ENCODE results near the gene CDKAL1. TPM values are rescaled to one million over a fixed set of nuclear protein-coding genes. Genes with fewer than 3 reads are reported as not detected.

CDKAL1 gene
- total and polyA plus RNA-seq, 2 donors (not counting 3 experiments of a cell fraction or from before 2014, with no cell fraction given): 6.1 to 20.5 TPM

- Histone ChIP-seq H3K4me3 (replicated peaks in 1 of 3; ENCODE audit: insufficient read depth in 1 of 3, low read depth in 1 of 3, low read length in 3 of 3) (no peak overlapping the region), H3K27ac (ENCODE audit: insufficient read depth, low read depth, low read length) (no peak overlapping the region), H3K4me1 (ENCODE audit: control insufficient read depth, extremely low read depth, insufficient read depth, low read length) (no peaks in the 10 kb centered on the region), H3K27me3 (ENCODE audit: control insufficient read depth in 2 of 2, insufficient read depth in 2 of 2, low read length in 2 of 2) (no peaks in the 10 kb centered on the region), H4K20me1 (replicated peaks; ENCODE audit: control insufficient read depth, extremely low read depth, insufficient read depth, low read length) (no peaks in the 10 kb centered on the region), H3K4me2 (ENCODE audit: insufficient read depth, low read length) (no peak overlapping the region), H3K9ac (replicated peaks; ENCODE audit: extremely low read depth, insufficient read depth, low read length) (no peak overlapping the region), H2AFZ (ENCODE audit: low read depth, low read length) (no peak overlapping the region), H3K9me3 (replicated peaks; ENCODE audit: control insufficient read depth, insufficient read depth, low read length) (no peaks in the 10 kb centered on the region), H3K36me3 (ENCODE audit: control insufficient read depth in 2 of 2, extremely low read depth in 1 of 2, insufficient read depth in 2 of 2, low read length in 2 of 2) (no peaks in the 10 kb centered on the region), H3K79me2 (ENCODE audit: control insufficient read depth, insufficient read depth, low read length) (no peaks in the 10 kb centered on the region), H3K9me1 (replicated peaks; ENCODE audit: control insufficient read depth, extremely low read depth, insufficient read depth, low read length) (no peaks in the 10 kb centered on the region)
- intact Hi-C loops (cut with micrococcal nuclease): no loop called here
- ChIA-PET POLR2A (no interaction called here), CTCF (interaction anchor here (0.9 kb wide), 1 partner anchor 14 kb away, joined by 3 read pairs; no protein-coding TSS in a partner anchor)
- no peak for TF ChIP-seq FOS (IDR thresholded peaks at IDR 0.05; ENCODE audit: borderline replicate concordance, insufficient read depth, low read length)
- TF ChIP-seq EZH2 (IDR thresholded peaks at IDR 0.05; ENCODE audit: borderline replicate concordance, low read depth, low read length, severe bottlenecking): no peak
- TF ChIP-seq POLR2A (IDR thresholded peaks at IDR 0.05; ENCODE audit: low read depth, low read length): no peak
- TF ChIP-seq MYC (IDR thresholded peaks at IDR 0.05; ENCODE audit: low read depth, low read length): no peak
- TF ChIP-seq JUN (IDR thresholded peaks at IDR 0.05; ENCODE audit: borderline replicate concordance, insufficient read depth, insufficient read length, low read depth): no peak
- TF ChIP-seq GATA2 (IDR thresholded peaks at IDR 0.05; ENCODE audit: insufficient read depth, insufficient read length, low read depth, low read length): no peak
- TF ChIP-seq POLR2AphosphoS5 (IDR thresholded peaks at IDR 0.05; ENCODE audit: insufficient read depth, low read depth, low read length): no peak
- no peak for TF ChIP-seq MAX (IDR thresholded peaks at IDR 0.05; ENCODE audit: insufficient read depth, insufficient read length)
- no peak for TF ChIP-seq CTCF (IDR thresholded peaks at IDR 0.05; ENCODE audit: extremely low read depth in 1 of 2, insufficient read depth in 1 of 2, low read depth in 1 of 2, low read length in 2 of 2)
- DNase-seq (ENCODE audit: low read depth, low spot score) (no peak), FAIRE-seq (no peak)
- dilution Hi-C loops (cut with MboI; ENCODE audit: extremely low pct_ligation_motif_present, low sequenced_read_pairs): no loop called here
- BruUV-seq (replicated peaks): no TSS peak
Observed at GRCh38 chr6:20606831-20607230, 72.6 kb downstream of the CDKAL1 start.
